Keratinocyte (primary cell): ENCODE measurements around the gene SSH2.

ENCODE experiments used
- EZH2 ChIP-seq: IDR thresholded peaks from one replicate; pipeline ENCODE4 v1.6.1; 2012; ENCODE audit warnings: inconsistent platforms, mild to moderate bottlenecking, low read length, moderate library complexity
- TF ChIP-seq, protein P1 (sequence below), 3 experiments: IDR thresholded peaks in 1 of 3; conservative IDR thresholded peaks in 1 of 3; optimal IDR thresholded peaks in 1 of 3; 2 replicates in 2 of 3; 3 replicates in 1 of 3; pipeline versions ENCODE3 to v1.5.1; 2011; ENCODE audit warnings: low read length in 3 of 3, mild to moderate bottlenecking in 3 of 3, moderate library complexity in 2 of 3, control low read depth in 1 of 3, inconsistent platforms in 1 of 3; ENCODE audit not compliant: insufficient read depth in 2 of 3; ENCODE audit errors: extremely low read depth in 1 of 3

DNA sequence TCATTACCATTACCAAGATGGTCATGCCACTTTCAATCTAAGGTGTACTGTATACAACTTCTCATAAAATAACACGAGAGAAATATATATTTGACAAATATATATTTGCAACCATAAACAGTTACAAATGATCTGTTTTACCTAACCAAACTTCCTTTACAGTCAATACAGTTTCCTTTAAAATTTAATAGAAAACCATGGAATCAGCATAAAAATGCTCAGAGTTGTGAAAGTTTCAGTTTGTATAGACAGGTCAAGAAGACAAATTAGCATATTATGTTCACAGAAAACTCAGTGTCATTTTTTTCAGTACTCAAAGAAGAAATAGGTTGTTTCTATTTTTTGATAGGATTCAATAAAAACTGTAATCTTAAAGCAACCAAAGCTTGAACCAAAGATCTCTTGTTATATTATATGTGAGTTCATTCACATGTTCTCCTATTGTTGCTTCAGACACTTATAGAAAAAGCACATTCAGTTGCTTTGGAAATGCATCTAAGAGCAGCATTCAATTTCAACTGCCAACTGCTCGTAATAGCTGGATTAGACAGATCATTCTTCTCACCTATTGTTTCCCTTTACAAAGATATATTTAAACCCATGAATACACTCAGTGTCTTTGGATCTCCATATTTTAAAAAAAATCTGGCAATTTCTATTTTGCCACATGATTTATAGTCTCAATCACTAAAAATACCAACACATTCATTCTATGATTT is 15.1 kb downstream of the SSH2 start:
- TF ChIP-seq, protein P1, sequence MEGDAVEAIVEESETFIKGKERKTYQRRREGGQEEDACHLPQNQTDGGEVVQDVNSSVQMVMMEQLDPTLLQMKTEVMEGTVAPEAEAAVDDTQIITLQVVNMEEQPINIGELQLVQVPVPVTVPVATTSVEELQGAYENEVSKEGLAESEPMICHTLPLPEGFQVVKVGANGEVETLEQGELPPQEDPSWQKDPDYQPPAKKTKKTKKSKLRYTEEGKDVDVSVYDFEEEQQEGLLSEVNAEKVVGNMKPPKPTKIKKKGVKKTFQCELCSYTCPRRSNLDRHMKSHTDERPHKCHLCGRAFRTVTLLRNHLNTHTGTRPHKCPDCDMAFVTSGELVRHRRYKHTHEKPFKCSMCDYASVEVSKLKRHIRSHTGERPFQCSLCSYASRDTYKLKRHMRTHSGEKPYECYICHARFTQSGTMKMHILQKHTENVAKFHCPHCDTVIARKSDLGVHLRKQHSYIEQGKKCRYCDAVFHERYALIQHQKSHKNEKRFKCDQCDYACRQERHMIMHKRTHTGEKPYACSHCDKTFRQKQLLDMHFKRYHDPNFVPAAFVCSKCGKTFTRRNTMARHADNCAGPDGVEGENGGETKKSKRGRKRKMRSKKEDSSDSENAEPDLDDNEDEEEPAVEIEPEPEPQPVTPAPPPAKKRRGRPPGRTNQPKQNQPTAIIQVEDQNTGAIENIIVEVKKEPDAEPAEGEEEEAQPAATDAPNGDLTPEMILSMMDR (optimal IDR thresholded peaks at IDR 0.05 in 1 of 3, IDR thresholded peaks at IDR 0.05 in 1 of 3, conservative IDR thresholded peaks at IDR 0.05 in 1 of 3; ENCODE audit: extremely low read depth in 1 of 3, insufficient read depth in 2 of 3, low read length in 3 of 3) = no peak
- TF ChIP-seq EZH2 = no peak
